Uterus (tissue), 2 donors: ENCODE data around the gene LRRN2.

Experiments
- CTCF ChIP-seq, 4 experiments: fragments of 200-600 bp in 2 of 4; fragments of 450-650 bp in 2 of 4; sonication (generic) in 2 of 4; IDR thresholded peaks; one replicate each; pipeline ENCODE4 v1.5.1; 2016 to 2019; ENCODE audit warnings: antibody characterized with exemption in 4 of 4, mild to moderate bottlenecking in 2 of 4, moderate library complexity in 1 of 4
- POLR2A ChIP-seq, 2 donors: fragments of 450-650 bp; IDR thresholded peaks; one replicate each; pipeline ENCODE4 v1.6.1; 2016; ENCODE audit warnings: antibody characterized with exemption in 2 of 2, mild to moderate bottlenecking in 1 of 2, moderate library complexity in 1 of 2

DNA sequence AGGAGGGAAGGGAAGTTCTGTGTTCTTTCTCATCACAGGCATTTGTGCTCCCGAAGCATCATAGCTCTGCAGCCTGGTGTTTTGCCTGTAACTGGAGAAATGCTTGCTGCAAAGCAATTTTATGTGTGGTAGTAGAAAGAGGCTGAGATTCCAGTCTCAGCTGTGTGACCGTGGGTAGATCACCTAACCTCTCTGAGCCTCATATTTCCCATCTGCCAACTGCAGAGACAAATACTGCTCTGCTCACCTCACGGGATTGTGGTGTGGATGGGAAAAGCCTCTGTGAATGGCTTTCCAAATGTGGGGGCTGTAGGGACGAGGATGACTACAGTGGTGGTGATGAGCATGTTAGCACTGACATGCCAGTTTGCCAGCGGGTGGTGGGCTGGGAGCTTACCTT lies 85.3 kb downstream of the LRRN2 start:
- TF ChIP-seq CTCF (IDR thresholded peaks at IDR 0.05) = no peak
- TF ChIP-seq POLR2A (IDR thresholded peaks at IDR 0.05) = no peak
